GM23338 (cell line): Measurements from ENCODE around the gene LTBP2.

Source experiments
- CREB1 ChIP-seq: fragments of 250-450 bp; sonication (Bioruptor Pico); IDR thresholded peaks from 2 replicates; pipeline ENCODE4 v1.5.0; 2020; ENCODE audit warnings: low read depth, mild to moderate bottlenecking, moderate library complexity
- CTCF ChIP-seq, 2 experiments: fragments of 200-600 bp in 1 of 2; sonication (generic) in 1 of 2; conservative IDR thresholded peaks; 2 replicates each; pipeline versions ENCODE4 v1.5.1 to v1.6.1; 2016 to 2017; ENCODE audit warnings: antibody characterized with exemption in 2 of 2, low read depth in 2 of 2, mild to moderate bottlenecking in 2 of 2, moderate library complexity in 1 of 2
- ETS1 ChIP-seq: IDR thresholded peaks from 2 replicates; pipeline ENCODE4 v1.6.1; 2016; ENCODE audit warnings: antibody characterized with exemption
- EZH2 ChIP-seq: fragments of 200-600 bp; sonication (generic); IDR thresholded peaks from one replicate; pipeline ENCODE4 v1.8.0; 2017; ENCODE audit warnings: antibody characterized with exemption, mild to moderate bottlenecking, low read depth; ENCODE audit not compliant: unreplicated experiment
- EZH2phosphoT487 ChIP-seq: fragments of 200-600 bp; sonication (generic); IDR thresholded peaks from one replicate; pipeline ENCODE4 v1.8.1; 2018; ENCODE audit warnings: antibody characterized with exemption; ENCODE audit not compliant: unreplicated experiment
- JUNB ChIP-seq: IDR thresholded peaks from one replicate; pipeline ENCODE4 v1.6.1; 2016; ENCODE audit warnings: antibody characterized with exemption; ENCODE audit not compliant: unreplicated experiment
- NANOG ChIP-seq: IDR thresholded peaks from 2 replicates; pipeline ENCODE4 v1.6.1; 2016; ENCODE audit warnings: antibody characterized with exemption, borderline replicate concordance
- POLR2AphosphoS5 ChIP-seq: IDR thresholded peaks from 2 replicates; pipeline ENCODE4 v1.6.1; 2016; ENCODE audit warnings: antibody characterized with exemption, low read depth
- REST ChIP-seq: IDR thresholded peaks from one replicate; pipeline ENCODE4 v1.6.1; 2018; ENCODE audit warnings: antibody characterized with exemption; ENCODE audit not compliant: unreplicated experiment
- STAT1 ChIP-seq: IDR thresholded peaks from one replicate; pipeline ENCODE4 v1.6.1; 2016; ENCODE audit warnings: antibody characterized with exemption; ENCODE audit not compliant: unreplicated experiment
- ZNF114 ChIP-seq: fragments of 250-450 bp; sonication (Bioruptor Pico); IDR thresholded peaks from 2 replicates; pipeline ENCODE4 v1.5.0; 2020; ENCODE audit warnings: mild to moderate bottlenecking, moderate library complexity
- ZNF331 ChIP-seq: fragments of 250-450 bp; sonication (Bioruptor Pico); IDR thresholded peaks from 2 replicates; pipeline ENCODE4 v1.5.0; 2020; ENCODE audit warnings: low read depth, mild to moderate bottlenecking, moderate library complexity
- TF ChIP-seq, protein P1 (sequence below): fragments of 250-450 bp; sonication (Bioruptor Pico); IDR thresholded peaks from 2 replicates; pipeline ENCODE4 v1.5.0; 2020; ENCODE audit warnings: mild to moderate bottlenecking, moderate library complexity

- no peak for TF ChIP-seq POLR2AphosphoS5
- TF ChIP-seq CTCF (conservative IDR thresholded peaks at IDR 0.05; ENCODE audit: low read depth in 2 of 2): no peak
- no peak for TF ChIP-seq EZH2
- no peak for TF ChIP-seq CREB1 (CRISPR knock-in tag)
- TF ChIP-seq EZH2phosphoT487: no peak
- TF ChIP-seq REST: no peak
- TF ChIP-seq JUNB: no peak
- TF ChIP-seq STAT1: no peak
- no peak for TF ChIP-seq ETS1
- TF ChIP-seq NANOG: no peak
- TF ChIP-seq ZNF331: no peak
- TF ChIP-seq ZNF114 (CRISPR knock-in tag): no peak
- TF ChIP-seq, protein P1, sequence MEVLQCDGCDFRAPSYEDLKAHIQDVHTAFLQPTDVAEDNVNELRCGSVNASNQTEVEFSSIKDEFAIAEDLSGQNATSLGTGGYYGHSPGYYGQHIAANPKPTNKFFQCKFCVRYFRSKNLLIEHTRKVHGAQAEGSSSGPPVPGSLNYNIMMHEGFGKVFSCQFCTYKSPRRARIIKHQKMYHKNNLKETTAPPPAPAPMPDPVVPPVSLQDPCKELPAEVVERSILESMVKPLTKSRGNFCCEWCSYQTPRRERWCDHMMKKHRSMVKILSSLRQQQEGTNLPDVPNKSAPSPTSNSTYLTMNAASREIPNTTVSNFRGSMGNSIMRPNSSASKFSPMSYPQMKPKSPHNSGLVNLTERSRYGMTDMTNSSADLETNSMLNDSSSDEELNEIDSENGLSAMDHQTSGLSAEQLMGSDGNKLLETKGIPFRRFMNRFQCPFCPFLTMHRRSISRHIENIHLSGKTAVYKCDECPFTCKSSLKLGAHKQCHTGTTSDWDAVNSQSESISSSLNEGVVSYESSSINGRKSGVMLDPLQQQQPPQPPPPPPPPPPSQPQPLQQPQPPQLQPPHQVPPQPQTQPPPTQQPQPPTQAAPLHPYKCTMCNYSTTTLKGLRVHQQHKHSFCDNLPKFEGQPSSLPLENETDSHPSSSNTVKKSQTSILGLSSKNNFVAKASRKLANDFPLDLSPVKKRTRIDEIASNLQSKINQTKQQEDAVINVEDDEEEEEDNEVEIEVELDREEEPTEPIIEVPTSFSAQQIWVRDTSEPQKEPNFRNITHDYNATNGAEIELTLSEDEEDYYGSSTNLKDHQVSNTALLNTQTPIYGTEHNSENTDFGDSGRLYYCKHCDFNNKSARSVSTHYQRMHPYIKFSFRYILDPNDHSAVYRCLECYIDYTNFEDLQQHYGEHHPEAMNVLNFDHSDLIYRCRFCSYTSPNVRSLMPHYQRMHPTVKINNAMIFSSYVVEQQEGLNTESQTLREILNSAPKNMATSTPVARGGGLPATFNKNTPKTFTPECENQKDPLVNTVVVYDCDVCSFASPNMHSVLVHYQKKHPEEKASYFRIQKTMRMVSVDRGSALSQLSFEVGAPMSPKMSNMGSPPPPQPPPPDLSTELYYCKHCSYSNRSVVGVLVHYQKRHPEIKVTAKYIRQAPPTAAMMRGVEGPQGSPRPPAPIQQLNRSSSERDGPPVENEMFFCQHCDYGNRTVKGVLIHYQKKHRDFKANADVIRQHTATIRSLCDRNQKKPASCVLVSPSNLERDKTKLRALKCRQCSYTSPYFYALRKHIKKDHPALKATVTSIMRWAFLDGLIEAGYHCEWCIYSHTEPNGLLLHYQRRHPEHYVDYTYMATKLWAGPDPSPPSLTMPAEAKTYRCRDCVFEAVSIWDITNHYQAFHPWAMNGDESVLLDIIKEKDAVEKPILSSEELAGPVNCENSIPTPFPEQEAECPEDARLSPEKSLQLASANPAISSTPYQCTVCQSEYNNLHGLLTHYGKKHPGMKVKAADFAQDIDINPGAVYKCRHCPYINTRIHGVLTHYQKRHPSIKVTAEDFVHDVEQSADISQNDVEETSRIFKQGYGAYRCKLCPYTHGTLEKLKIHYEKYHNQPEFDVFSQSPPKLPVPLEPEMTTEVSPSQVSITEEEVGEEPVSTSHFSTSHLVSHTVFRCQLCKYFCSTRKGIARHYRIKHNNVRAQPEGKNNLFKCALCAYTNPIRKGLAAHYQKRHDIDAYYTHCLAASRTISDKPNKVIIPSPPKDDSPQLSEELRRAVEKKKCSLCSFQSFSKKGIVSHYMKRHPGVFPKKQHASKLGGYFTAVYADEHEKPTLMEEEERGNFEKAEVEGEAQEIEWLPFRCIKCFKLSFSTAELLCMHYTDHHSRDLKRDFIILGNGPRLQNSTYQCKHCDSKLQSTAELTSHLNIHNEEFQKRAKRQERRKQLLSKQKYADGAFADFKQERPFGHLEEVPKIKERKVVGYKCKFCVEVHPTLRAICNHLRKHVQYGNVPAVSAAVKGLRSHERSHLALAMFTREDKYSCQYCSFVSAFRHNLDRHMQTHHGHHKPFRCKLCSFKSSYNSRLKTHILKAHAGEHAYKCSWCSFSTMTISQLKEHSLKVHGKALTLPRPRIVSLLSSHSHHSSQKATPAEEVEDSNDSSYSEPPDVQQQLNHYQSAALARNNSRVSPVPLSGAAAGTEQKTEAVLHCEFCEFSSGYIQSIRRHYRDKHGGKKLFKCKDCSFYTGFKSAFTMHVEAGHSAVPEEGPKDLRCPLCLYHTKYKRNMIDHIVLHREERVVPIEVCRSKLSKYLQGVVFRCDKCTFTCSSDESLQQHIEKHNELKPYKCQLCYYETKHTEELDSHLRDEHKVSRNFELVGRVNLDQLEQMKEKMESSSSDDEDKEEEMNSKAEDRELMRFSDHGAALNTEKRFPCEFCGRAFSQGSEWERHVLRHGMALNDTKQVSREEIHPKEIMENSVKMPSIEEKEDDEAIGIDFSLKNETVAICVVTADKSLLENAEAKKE (CRISPR knock-in tag): no peak
Measured at GRCh38 chr14:74482571-74482970, 129.5 kb downstream of the LTBP2 start.
